H1 (cell line): ENCODE measurements around the gene VOPP1. TPM values are rescaled to one million over a fixed set of nuclear protein-coding genes. Genes with fewer than 3 reads are reported as not detected.

Source experiments
- ASH2L ChIP-seq: fragments of 200-600, 300-600 bp; sonication (generic); IDR thresholded peaks from one replicate; pipeline ENCODE4 v1.7.1; 2017; ENCODE audit warnings: low read length
- CHD2 ChIP-seq: IDR thresholded peaks from 2 replicates; pipeline ENCODE4 v1.6.1; 2012; ENCODE audit warnings: low read length, improper control_type of control experiment
- CREB1 ChIP-seq: IDR thresholded peaks from 2 replicates; pipeline ENCODE4 v1.6.1; 2012; ENCODE audit warnings: inconsistent platforms
- GABPA ChIP-seq: IDR thresholded peaks from 2 replicates; pipeline ENCODE4 v1.6.1; 2011; ENCODE audit warnings: mild to moderate bottlenecking, low read length, moderate library complexity, borderline replicate concordance; ENCODE audit not compliant: insufficient read depth
- KDM1A ChIP-seq: fragments of 200-600, 300-600 bp; sonication (generic); IDR thresholded peaks from 2 replicates; pipeline ENCODE4 v1.7.1; 2016; ENCODE audit warnings: mild to moderate bottlenecking, low read length, borderline replicate concordance
- NANOG ChIP-seq: IDR thresholded peaks from 2 replicates; pipeline ENCODE4 v1.6.1; 2011; ENCODE audit warnings: low read length, low read depth, mild to moderate bottlenecking, inconsistent platforms; ENCODE audit not compliant: insufficient read depth, poor library complexity, severe bottlenecking
- RAD21 ChIP-seq, 2 experiments: IDR thresholded peaks in 1 of 2; conservative IDR thresholded peaks in 1 of 2; 2 replicates each; pipeline ENCODE4 v1.6.1; 2011; ENCODE audit warnings: low read depth in 2 of 2, low read length in 2 of 2, improper control_type of control experiment in 1 of 2, inconsistent platforms in 1 of 2, mild to moderate bottlenecking in 1 of 2, moderate library complexity in 1 of 2
- TAF1 ChIP-seq: IDR thresholded peaks from 2 replicates; pipeline ENCODE4 v1.6.1; 2011; ENCODE audit warnings: mild to moderate bottlenecking, low read depth, low read length
- USF2 ChIP-seq: IDR thresholded peaks from 2 replicates; pipeline ENCODE4 v1.6.1; 2011; ENCODE audit warnings: low read length, improper control_type of control experiment
- polyA plus RNA-seq, 7 experiments: library from polyadenylated mRNA; depleted of rRNA in 3 of 7; stranded (reverse) in 5 of 7; unstranded in 2 of 7; fragments of >200 nt in 5 of 7; fragments of 200-250 nt in 2 of 7; gene quantifications; 1 replicate in 5 of 7; 2 replicates in 1 of 7; 4 replicates in 1 of 7; pipeline versions ENCODE4 v1.2.1 to v1.2.3, GENCODE V29; 2011 to 2013; ENCODE audit warnings: missing spikeins in 2 of 7, mixed read lengths in 2 of 7
- total RNA-seq: library from RNA; stranded (reverse); fragmentation: NEBNext Ultra II Directional; extraction: Animal tissue kit (Norgen Biotek cat#: 25700); gene quantifications from 2 replicates; pipeline ENCODE4 v1.2.1, GENCODE V29; 2021

The VOPP1 gene
- total and polyA plus RNA-seq, 2 of the 8 experiments (the other 6 are each of a cell fraction or from before 2014, with no cell fraction given) = 44.7 to 83.0 TPM

GRCh38 chr7:55488804-55489340 lies 83.4 kb downstream of the VOPP1 start (continued):
- TF ChIP-seq CHD2 = no peak
- TF ChIP-seq CREB1 = no peak
- no peak for TF ChIP-seq TAF1
- no peak for TF ChIP-seq KDM1A
- TF ChIP-seq ASH2L = no peak
- TF ChIP-seq GABPA = no peak
- no peak for TF ChIP-seq NANOG
- no peak for TF ChIP-seq RAD21 (IDR thresholded peaks at IDR 0.05 in 1 of 2, conservative IDR thresholded peaks at IDR 0.05 in 1 of 2; ENCODE audit: low read depth in 2 of 2, low read length in 2 of 2)
- no peak for TF ChIP-seq USF2
